SK-N-DZ (cell line): Measurements from ENCODE around the gene PRXL2B. TPM values are rescaled to one million over a fixed set of nuclear protein-coding genes. Genes with fewer than 3 reads are reported as not detected.
"Not testable (repeated sequence)": the region's sequence is repeated elsewhere in the genome, so short reads cannot be mapped to it uniquely, and the experiment has no call there.

Source experiments
- DNase-seq: peaks from one replicate; pipeline ENCODE4 v3.0.0-alpha.2; 2015; ENCODE audit warnings: low spot score
- polyA plus RNA-seq, 2 experiments: library from polyadenylated mRNA; depleted of rRNA; stranded (reverse); fragments of >200 nt; gene quantifications; 2 replicates each; pipeline ENCODE4 v1.2.3, GENCODE V29; 2014

The PRXL2B gene, protein sequence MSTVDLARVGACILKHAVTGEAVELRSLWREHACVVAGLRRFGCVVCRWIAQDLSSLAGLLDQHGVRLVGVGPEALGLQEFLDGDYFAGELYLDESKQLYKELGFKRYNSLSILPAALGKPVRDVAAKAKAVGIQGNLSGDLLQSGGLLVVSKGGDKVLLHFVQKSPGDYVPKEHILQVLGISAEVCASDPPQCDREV
- polyA plus RNA-seq (2014; cell fraction: cytosol; rRNA removed): 18.7 and 24.5 TPM in 2 replicates
- 22.0 and 36.4 TPM in 2 replicates for polyA plus RNA-seq (2014; cell fraction: nucleus; rRNA removed)

DNA sequence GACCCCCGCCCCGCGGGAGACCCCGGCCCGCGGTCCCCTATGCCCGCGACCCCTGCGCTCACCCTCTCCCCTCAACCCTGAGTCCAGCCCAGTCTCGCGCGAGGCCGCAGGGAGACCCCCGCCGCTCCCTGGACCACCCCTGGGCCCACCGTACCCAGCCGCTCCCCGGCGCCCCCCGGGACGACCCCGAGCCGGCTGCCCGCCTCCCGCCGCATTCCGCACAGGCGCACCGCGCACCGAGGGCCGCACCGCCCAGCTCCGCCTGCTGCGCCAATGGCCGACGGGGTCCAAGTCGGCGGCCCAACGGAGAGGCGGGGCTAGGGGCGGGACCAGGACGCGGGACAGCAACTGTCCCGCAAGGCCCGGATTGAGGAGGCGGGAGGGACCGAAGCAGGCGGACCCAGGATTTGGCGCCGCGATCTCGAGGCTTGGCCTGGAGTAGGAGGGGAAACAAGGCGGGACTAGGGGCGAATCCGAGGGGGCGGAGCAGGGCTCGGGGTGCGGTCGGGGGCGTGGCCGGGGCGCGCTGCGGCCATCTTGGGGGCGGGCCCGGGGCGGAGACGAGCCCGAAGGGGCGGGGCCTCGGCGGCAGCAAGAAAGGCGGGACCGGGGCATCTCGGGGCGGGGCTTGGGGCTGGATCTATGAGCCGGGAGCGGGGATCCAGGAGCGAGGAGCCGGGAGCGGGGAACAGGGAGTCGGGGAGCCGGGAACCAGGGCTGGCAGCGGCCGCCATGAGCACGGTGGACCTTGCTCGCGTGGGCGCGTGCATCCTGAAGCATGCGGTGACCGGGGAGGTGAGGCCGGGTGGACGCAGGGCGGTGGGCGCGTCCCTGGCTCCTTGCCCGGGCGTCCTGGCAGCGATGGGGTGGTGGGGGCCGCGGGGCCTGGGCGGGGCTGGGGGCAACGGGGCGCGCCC is at the start of gene PRXL2B:
Gene PRXL2B (plus strand): TSS at position 624 of the 917 bp plus-strand sequence. CDS start 109 bp downstream, at position 733.
- peak; percentile 95 for DNase-seq

DNA sequence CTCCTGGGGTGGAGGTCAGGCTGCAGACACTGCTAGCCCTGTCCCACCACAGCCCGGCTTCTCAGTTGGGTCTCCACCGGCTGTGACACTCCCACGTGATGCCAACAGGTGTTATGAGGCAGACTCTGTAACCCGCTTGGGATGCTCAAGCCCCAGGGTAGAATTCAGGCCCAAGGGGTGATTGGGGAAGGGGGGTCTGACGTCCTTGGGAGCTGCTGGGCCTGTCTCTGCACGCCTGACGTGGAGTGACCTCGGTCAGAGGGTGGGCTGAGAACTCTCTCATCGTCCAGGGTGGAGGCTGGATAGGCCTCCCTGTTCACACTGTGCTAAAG is 48.8 kb upstream of the PRXL2B start:
- DNase-seq: no peak

DNA sequence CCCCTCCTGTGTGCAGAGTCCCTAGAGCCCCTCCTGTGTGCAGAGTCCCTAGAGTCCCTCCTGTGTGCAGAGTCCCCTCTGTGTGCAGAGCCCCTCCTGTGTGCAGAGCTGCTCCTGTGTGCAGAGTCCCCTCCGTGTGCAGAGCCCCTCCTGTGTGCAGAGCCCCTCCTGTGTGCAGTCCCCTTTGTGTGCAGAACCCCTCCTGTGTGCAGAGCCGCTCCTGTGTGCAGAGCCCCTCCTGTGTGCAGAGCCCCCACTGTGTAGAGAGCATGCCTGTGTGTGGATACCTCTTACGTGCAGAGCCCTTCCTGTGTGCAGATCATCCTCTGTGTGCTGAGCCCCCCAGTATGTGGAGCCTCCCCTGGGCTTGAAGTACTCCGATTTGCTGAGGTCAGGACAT is 48.2 kb upstream of the PRXL2B start:
- no peak for DNase-seq

DNA sequence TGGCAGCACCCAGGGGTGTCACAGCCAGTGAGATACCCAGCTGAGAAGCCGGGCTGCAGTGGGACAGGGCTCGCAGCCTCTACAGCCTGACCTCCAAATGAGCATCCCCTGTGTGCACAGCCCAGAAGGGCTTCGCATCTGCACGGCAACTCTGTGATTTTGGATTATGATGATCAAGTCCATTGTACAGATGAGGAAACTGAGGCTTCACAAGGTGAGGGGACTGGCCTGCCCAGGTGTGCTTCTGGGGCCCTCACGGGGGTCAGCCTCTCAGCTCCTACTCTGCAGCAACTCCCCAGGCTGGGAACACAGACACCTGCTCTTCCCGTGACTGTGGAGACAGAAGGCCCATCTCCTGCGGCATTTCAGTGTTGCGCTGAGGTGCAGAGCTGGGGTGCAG is 47.7 kb upstream of the PRXL2B start:
- DNase-seq: no peak

DNA sequence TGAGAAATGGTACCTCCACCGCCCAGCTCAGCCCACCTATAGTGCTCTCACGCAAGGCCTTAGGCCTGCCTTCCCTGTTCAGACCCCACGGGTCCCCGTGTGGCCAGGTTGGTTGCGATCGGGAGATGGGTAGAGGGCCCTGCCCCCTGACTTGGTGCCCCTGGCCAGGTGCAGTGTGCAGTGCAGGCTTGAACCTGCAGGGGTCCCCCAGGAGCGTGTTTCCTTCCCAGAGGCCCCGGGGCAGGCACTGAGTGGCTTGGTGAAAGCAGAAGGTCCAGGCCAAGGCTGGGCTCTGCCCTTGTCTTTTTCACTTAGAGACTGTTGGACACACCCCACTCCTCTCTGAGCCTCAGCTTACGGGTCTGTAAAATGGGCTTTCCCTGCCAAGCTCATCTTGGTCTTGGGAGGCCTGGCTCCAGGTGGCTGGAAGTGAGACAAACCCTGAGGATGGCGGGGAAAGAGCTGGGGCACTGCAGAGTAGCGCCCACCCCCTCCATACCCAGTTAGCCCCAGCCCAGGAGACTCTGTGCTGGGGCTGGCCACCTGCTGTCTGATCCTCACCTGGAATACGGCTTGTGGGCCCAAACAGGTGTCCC is 47.2 kb upstream of the PRXL2B start:
- DNase-seq: no peak

DNA sequence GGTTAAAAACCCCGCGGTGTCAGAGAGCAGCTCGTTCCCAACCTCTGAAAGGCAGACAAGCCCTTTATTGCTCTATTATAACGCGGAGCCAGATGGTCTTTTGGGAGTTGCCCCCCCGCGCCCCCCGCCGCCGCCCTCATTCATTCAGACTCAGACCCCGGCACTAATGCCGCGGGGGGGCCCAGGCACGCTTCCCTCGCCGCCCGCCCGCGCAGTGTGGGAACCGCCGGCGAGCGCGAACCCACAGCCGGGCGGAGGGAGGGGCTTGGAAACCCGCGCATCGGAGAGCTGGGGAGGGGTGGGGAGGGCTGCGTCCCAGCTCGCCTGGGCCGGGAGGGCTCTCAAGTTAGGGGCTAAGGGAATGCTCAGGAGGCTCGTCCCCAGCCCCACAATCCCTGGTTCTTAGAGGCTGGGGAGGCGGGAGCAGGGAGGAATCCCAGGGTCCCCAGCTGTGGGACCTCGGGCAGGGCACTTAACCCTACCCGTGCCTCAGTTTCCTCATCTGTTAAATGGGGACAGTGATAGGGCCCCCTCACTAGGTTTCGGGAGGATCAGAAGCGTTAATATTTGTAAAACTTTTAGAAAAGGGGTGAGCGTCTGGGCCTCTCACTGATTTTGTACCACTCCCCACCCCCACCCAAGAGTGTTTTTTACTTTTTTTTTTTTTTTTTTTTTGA is 45.6 kb upstream of the PRXL2B start:
- no peak for DNase-seq

DNA sequence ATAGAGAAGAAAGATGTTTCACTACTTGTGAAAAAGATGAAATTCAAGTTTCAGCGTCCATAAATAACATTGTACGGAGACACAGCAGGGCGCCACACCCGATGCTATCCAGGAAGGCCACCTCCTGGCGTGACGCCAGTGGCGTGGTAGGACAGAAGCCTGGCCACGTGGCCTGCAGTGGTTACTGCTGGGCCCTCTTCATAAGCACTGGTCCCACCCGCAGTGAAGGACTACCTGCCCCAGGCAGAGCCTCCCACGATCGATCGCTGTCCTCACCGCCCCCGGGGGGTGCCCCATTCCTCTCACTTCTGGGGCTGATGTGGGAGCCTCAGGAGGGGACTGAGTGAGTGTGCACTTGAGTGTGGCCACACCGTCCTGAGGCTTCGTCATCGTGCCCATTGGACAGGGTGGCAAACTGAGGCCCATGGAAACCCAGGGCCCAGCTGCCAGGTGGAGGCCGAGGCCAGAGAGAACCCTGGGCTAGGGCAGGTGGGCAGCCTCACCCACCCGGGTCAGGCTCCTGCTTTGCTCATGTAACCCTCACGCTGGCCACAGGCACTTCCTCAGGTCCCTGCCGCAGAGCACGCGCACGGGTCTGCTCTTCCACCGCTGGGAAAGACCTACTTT is 44.8 kb upstream of the PRXL2B start:
- DNase-seq: no peak

DNA sequence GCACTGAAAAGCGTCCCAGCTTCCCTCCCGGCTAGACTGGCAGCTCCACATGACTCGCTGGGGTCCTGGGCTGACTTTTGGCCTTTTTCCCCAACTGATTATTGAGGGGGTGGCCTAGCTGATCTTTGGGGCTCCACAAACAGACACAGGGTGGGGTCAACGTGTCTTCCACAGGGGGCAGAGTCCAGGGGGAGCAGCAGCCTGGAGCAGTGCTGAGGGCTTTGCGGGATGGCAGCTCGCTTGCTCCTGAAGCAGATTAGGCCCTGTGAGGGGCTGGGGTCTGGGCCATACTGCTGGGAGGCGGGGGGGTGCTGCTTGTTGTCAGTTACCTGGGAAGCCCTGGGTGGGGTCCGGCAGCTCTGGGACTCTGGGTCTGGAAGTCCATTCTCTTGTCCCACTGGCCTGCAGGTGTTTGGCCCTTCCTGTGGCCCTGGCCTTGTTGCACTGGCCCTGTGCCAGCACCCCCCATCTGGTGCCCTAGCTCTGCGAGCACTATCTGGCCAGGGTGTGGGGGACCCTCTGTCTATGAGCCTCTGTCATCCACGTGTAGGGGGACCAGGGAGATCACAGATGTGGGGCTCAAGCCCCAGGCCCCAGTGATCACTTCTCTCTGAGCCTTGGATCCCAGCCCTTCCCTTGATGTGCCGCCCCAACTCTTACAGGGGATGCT is 44.2 kb upstream of the PRXL2B start:
- DNase-seq: no peak

DNA sequence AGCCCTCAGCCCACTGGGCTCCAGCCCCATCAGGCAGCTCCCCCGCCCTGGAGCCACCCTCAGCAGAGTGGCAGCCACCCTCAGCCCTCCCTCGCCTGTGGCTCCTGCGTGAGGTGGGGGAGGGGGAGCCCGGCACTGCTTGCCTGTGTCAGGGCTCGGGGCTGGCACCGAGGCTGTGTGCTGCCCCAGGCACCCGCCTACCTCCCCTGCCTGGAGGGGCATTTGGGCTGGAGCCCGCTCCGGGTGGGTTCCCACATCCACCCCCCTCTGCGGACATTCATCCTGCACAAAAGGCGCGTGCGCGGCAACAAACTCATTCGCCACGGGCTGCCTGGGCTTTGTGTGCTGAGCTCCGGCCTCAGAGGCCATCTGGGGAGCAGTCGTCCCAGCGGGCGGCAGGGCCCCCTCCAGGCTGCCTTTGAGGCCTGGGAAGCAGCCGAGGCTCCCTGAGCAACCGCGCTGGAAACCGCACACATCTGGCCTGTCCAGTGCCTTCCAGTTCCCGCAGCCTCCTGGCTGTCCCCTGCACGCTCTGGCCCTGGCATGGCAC is 43.0 kb upstream of the PRXL2B start:
- DNase-seq: peak; percentile 63

DNA sequence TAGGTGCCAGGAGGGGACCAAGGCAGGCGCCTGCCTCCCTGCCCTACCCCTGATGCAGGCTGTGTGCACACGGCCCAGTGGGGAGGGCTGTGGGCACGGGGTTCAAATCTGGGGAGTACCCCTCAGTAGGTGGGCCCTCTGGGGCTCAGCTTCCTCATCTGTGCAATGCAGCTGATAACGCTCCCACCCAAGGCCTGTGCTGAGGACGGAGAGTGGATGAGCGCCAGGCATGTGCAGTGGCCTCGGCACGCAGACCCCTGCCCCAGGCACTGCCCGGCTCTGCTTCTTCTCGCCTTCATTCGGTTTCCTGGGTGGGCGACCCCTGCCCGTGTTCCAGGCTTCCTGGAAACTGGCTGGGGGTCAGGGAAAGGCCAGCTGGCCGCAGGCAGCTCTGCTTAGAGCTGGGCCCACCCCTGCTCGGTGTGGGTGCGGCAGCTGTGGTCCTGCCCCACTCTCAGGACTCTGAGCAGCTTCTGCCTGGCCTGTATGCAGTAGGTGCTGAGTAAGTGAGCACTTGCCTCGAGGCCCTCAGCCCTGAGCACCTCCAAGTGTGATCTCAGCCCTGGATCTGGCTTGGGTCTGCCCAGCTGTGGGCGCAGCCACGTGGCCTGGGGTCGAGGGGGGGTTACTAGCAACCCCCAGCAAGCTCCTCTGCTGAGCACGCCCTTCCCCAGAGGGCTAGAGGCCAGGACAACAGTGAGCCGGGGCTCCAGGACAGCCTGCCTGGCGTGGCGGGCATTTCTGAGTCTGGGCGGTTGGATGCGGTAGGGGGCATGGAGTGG is 42.3 kb upstream of the PRXL2B start:
- no peak for DNase-seq

DNA sequence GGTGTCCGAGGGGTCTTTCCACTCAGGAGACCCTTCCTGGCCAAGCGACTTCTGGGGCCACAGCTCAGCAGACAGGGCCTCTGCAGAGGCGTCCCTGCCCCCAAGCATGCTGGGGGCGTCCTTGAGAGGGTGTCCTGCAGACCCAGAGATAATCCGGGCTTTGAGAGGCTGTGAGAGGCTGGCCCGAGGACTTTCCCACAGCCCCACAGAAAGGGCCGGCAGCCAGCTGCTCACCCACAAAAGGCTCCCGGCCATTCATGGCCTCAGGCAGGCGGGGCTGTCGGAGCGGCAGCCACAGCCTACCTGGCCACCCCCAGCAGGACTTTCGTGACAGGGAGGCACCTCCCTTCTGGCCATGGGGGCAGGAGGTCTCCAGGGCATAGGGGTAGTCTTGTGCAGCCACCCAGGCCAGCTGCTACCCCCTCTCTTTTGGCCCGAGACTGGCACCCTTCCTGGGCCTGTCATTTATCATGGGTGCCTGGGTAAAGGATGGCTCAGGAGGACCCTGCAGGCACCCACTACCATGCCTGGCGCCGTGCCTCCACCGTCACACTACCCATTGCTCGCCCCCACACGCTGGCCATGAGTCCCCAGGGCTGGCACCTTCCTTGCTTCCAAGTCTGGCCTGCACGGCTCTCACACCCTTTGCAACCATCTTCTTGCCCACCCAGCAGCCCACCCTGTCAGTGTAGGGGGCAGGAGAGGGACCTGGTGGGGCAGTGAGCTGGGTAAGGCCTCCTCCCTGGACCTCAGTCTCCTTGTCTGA is 41.5 kb upstream of the PRXL2B start:
- no peak for DNase-seq

DNA sequence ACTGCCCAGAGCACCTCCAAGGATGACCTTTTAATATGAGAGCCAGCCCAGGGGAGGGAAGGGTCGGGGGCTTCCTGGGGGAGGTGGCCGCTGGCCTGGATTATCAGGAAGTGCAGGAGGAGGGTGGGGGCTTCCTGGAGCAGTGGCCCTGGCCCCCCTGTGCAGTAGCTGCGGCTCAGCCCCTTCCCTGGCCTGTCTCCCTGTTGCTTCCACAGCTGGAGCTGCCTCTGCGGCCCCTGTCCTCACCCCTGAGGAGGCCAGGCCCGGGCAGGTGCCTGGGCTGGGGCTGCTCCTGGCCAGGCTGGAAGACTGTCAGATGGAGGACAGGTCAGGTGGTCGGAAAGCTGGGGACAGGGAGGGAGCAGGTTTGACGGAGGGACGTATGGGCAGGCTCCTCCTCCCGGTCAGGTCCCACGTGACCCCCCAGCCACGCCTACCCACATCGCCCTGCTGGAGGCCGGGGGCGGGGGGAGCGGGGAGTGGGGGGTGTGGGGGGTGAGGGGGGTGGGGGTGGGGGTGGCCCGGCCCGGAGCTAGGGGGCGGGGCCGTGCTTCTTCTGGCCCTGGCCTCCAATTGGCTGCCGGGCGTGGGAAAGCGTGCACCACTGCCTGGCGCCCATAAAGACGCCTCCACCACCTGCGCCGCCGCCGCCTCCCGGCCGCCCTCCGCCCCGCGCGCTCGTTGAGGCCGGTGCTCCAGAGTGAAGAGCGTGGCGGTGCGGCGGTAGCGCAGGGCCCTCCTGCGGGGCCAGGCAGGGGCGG is 40.6 kb upstream of the PRXL2B start:
- DNase-seq: peak; percentile 88

DNA sequence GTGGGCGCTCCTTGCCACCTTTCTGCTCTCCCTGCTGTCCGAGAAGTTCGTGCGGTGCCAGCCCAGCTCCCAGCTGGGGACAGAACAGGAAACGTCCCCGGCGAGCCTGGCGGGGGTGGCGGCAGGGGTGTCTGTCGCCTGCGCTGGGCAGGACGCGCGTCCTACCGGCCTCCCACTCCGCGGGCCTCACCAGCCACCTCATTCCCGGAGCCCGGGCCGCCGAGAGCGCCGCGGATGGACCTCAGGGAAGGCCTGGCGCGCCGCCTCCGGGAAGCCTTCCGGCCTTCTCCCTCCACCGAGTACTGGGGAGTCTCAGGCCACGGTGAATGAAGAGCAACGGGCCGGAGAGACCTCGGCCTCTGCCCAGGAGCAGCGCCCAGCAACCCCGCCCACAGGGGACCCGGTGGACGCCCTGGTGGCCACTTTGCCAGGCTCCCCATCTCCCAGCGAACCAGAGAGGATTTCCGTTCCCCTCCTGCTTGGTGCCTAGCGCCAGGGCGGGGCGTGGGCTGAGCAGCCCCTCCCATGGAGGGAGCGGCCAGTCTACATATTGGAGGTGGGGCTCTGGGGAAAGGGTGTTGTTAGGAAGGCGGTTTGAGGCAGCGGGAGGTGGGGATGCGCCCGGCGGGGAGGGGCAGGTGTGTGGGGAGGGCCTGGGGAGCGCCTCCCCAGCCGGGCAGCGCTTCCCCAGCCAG is 39.9 kb upstream of the PRXL2B start:
- peak; percentile 45 for DNase-seq

DNA sequence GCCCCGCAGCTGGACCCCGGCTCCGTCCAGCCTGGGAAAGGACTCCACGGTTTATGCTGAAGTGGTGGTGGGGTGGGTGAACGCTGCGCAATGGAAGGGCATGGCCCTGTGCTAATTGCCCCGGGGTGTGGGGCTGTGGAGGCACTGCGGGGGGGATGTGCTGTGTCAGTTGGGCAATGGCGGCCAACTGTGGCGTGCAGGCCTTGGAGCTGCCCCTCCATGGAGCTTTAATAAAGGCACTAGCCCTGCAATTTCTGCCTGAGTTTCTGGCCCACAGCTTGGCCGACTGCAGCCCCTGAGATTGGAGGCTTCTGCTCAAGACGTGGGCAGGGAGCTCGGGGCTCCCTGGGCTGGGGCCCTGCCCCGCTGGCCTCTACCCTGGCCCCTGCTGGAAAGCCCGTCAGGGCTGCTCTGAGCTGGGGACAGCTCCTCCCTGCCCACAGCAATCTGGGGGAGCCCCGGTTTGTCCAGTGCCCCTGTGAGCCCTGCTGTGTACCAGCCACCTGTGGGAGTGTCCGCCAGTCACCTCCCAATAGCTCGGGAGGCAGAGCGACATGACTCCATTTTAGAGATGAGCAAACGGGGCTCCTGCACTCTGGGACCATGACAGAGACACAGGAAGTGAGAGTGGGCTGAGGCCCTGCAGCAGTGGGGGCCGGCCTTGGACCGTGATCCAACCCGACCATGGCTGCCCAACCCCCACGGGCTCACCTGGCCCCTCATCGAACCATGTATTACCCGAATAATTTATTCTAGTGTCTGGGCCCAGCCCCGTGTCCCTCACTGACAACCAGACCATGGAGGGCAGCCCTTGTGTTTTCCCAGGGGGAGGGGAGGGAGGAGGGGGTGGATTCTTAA is 39.1 kb upstream of the PRXL2B start:
- DNase-seq: no peak

DNA sequence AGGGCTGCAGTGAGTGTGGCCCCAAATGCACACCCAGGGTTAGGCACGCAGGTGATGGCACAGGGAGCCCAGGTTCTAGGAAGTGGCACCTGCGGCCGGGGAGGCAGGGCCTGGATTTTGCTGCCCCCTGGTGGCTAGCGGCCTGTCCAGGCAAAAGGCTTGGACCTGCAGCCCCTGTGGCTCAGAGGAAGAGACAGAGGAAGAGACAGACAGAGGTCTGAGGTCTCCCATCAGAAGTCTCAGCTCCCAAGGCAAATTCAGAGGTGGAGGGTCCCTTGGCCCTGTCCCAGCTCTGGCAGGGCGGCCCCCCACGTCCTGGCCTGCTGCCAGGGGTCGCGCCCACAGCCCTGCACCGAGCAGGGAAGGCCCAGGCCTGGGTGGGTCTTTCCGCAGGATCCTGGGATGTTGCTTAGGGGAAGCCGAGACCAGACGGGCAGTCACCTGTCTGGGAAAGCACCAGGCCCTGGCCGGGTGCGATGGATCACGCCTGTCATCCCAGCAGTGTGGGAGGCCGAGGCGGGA is 38.4 kb upstream of the PRXL2B start:
- DNase-seq: peak; percentile 62

DNA sequence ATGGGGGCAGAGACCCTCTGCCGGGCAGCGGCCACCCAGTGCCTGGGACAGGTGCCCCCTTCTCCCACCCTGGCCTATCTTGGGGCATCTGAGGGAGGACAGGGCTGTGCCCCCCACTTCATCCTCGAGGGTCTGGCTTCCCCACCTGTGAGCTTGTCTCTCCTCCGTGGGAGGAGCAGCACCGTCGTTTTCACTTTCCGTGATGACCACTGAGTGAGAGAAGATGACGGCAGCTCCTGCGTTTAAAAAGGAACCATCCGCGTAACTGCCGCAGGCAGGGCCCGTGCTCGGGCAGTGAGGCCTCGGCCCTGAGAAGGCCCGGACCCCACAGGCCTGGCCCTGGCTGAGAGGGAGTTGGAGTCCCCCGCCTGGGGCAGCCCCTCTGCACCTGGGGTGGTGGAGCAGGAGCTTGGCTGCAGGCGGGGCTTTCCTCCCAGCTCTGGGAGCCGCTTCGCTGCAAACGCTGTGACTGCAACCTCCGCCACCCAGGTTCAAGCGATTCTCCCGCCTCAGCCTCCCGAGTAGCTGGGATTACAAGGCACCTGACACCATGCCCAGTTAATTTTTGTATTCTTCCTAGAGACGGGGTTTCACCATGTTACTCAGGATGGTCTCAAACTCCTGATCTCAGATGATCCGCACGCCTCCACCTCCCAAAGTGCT is 37.1 kb upstream of the PRXL2B start:
- DNase-seq: not testable (repeated sequence)
